ENCODE data around the gene TENT5C. TPM values are rescaled to one million over a fixed set of nuclear protein-coding genes. Genes with fewer than 3 reads are reported as not detected.
A peak's percentile ranks its signal among the peaks of the same experiment; 100 is the strongest.

TENT5C gene
- total RNA-seq, 1 donor from 2014 or later: 0.51 TPM

- DNase-seq: no peak
Observed at GRCh38 chr1:117592155-117592554, 13.7 kb upstream of the TENT5C start.

- DNase-seq: no peak
Observed at GRCh38 chr1:117594261-117594990, 11.4 kb upstream of the TENT5C start.

GRCh38 chr1:117596023-117596720, 9.7 kb upstream of the TENT5C start:
- DNase-seq: no peak

- no peak for DNase-seq
Observed at GRCh38 chr1:117598489-117598888, 7.4 kb upstream of the TENT5C start.

GRCh38 chr1:117599286-117600221, 6.3 kb upstream of the TENT5C start:
- DNase-seq: no peak

- no peak for DNase-seq
Observed at GRCh38 chr1:117600325-117600943, 5.4 kb upstream of the TENT5C start.

GRCh38 chr1:117600966-117601365, 4.9 kb upstream of the TENT5C start:
- no peak for DNase-seq

- DNase-seq: no peak
Observed at GRCh38 chr1:117602862-117603261, 3.0 kb upstream of the TENT5C start.

- peak; percentile 29 for DNase-seq
Observed at GRCh38 chr1:117605164-117605773, 579 bp upstream of the TENT5C start.

GRCh38 chr1:117606649-117607430, 992 bp downstream of the TENT5C start:
- DNase-seq: peak; percentile 39

- no peak for DNase-seq
Observed at GRCh38 chr1:117607471-117607870, 1.6 kb downstream of the TENT5C start.

GRCh38 chr1:117608115-117608615, 2.3 kb downstream of the TENT5C start:
- no peak for DNase-seq

GRCh38 chr1:117608758-117609157, 2.9 kb downstream of the TENT5C start:
- DNase-seq: no peak

- no peak for DNase-seq
Observed at GRCh38 chr1:117609471-117609911, 3.6 kb downstream of the TENT5C start.

- no peak for DNase-seq
Observed at GRCh38 chr1:117610036-117610435, 4.2 kb downstream of the TENT5C start.

GRCh38 chr1:117611121-117611601, 5.3 kb downstream of the TENT5C start:
- DNase-seq: no peak

GRCh38 chr1:117611894-117612483, 6.1 kb downstream of the TENT5C start:
- no peak for DNase-seq

GRCh38 chr1:117612517-117613248, 6.8 kb downstream of the TENT5C start:
- no peak for DNase-seq

GRCh38 chr1:117613249-117613968, 7.6 kb downstream of the TENT5C start:
- no peak for DNase-seq
